GM18873 (cell line): Measurements from ENCODE around the gene TET3.

ENCODE experiments used
- ATAC-seq: cut with Tn5 transposase; IDR thresholded peaks from one replicate; pipeline ENCODE4 v1.9.1; 2021; ENCODE audit warnings: mild to moderate bottlenecking, moderate library complexity, moderate number of reproducible peaks; ENCODE audit not compliant: unreplicated experiment, low FRiP score

The TET3 gene

DNA sequence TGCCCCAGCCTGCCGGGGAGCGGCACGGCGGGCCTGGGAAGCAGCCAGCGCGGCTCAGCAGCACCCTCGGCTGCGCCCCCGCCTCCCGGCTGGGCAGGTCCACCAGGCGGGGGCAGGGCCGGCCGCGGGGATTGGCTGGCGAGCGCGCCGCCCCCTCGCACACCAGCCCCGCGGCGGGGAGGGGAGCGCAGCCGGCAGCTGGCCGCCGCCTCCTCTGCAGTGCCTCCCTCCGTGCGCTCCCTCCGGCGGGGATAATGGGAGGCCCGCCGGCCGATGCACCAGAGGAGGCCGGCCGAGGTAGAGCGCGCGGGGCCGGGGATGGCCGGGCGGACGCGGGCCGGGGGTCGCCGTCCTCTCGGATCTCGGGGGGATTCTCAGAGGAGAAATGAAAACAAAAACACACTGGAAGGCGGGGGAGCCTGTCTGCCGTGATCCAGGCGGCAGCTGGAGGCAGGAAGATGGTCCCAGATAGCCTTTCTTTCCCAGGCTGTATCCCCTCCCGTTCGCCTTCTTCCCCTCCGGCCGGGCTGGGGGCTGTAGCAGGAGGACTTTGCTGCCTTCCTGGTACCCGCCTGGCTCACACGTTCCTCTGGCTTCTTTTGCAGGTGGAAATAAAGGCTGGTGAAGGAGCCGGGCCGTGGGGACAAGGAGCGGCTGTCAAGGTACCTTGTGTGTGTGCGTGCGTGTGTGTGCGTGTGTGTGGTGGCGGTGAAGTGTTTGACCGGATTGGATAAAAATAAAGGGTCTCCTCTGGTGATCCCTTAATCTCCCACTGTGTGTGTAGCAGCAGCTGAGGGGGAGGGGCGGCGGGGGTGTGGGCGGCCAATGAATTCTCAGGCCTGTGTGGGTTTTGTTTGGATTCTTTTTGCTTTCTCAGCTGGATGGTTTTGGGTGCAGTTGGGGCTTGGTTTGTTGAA, 18.1 kb downstream of the TET3 start:
- ATAC-seq: peak; percentile 69

GRCh38 chr2:74003494-74004211, 18.9 kb downstream of the TET3 start:
- no peak for ATAC-seq

- no peak for ATAC-seq
Observed at GRCh38 chr2:74004212-74005182, 19.8 kb downstream of the TET3 start.

DNA sequence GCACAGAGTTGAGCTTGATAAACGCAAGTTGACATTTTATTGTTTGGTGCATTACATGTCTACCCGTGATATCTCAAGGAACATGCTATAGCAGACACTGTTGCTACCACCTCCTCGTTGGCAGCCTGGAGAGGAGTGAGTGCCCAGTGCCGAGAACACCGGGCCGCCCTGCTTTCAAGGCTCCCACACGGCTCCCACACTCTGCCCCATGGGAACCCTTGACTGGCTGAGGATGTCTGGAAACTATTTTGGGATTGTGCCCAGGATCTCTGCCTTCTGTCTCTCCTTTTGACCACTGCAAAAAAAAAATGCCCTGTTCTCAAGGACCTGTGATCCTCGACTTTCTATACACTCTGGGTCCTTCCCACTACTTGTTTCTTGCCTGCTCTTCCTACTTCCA, 21.1 kb downstream of the TET3 start:
- no peak for ATAC-seq

- ATAC-seq: no peak
Observed at GRCh38 chr2:74006459-74006858, 21.7 kb downstream of the TET3 start.

GRCh38 chr2:74007121-74007520, 22.4 kb downstream of the TET3 start:
- ATAC-seq: no peak

DNA sequence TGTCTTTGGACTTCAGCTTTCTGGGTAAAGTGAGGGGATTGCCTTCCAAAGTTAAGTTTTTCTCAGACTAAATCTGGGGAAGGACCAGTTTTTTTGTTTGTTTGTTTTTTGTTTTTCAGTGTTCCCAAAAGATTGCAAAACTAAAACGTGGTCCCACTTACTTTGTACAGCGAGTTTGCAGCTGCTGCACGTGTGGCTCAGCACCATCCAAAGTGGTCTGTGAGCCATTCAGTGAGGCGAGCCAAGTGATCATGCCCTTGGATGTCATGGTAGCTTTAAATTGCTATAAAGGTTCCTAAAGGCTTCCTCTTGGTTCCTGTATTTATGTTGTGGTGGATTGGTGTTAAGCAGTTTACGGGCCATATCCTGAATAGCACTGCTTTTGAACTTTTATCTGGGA, 23.0 kb downstream of the TET3 start:
- no peak for ATAC-seq

DNA sequence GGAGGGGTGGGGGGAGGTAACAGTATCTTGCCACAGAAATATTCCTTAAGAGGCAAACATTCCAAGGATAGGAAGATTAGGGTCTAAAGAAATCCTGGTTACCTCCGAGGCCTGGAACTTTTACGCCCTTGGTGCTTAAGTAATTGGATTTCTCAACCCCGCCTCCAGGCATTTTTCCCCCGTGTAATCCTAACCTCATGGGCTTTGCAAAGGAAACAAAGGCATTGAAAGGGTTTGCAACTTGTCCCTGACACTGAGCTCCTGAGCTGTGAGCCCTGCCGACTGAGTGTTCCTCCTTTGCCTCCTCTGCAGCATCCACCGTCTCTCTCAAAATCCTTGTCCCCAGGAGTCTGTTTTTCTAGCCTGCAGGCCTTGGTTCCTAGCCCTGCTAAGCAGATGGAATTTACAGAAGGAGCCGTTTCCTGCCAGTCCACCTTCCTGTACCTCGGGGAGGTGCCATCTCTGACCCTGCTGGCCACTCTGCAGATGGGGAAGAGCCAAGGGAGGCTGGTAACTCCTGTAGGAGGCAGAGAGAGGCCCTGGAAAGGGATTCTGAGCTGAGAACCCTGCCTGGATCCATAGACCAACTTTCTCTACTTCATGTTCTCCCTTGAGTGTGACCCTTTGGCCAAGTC, 24.2 kb downstream of the TET3 start:
- ATAC-seq: no peak

GRCh38 chr2:74009577-74009976, 24.9 kb downstream of the TET3 start:
- ATAC-seq: no peak

- ATAC-seq: no peak
Observed at GRCh38 chr2:74010087-74010541, 25.4 kb downstream of the TET3 start.

DNA sequence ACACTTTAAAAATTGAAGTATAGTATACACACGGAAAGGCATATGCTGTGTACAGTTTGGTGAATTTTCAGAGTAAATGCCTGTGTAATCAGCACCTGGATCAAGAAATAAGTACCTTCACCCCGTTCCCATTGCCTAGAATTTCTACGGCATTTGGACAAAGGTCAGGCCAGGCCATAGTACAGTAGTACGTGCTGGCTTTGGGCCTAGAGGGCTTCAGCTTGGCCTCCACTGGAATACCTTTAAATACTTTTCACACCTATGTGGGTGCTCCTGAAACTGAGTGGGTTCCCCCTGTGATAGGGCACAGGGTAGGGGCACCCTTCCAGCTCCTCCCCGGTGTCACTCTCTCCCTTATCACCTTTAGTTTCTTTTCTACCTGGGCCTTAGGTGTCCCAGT, 26.5 kb downstream of the TET3 start:
- no peak for ATAC-seq

DNA sequence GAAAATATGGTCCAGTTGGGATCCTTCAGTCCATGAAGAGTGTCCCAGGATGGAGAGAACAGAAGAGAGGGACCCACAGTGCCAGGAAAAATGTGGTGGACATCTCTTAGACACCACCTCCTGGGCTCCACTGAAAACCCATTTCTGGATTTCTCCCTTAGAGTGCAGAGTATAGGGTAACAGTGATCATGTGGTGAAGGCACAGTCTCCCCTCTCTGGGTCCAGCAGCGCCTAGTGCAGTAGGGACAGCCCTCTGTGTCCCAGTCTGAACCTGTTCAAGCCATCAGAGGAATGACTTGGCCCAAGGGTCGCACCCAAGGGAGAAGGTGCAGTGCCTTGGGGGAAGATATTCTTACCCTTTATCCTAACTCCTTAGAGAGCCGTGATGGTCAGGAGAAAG, 30.1 kb downstream of the TET3 start:
- ATAC-seq: no peak

DNA sequence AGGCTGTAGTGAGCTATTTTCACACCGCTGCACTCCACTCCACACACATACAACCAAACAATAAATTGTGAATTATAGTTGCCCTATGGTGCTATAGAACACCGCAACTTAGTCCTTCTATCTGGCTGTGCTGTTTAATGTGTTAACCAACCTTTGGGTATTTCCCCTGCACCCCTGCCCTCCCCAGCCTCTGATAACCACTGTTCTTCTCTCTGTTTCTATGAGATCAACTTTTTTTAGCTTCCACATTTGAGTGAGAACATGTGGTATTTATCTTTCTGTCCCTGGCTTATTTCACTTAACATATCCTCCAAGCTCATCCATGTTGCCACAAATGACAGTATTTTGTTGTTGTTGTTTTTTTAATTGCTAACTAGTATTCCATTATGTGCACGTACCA, 32.5 kb downstream of the TET3 start:
- peak; percentile 45 for ATAC-seq

DNA sequence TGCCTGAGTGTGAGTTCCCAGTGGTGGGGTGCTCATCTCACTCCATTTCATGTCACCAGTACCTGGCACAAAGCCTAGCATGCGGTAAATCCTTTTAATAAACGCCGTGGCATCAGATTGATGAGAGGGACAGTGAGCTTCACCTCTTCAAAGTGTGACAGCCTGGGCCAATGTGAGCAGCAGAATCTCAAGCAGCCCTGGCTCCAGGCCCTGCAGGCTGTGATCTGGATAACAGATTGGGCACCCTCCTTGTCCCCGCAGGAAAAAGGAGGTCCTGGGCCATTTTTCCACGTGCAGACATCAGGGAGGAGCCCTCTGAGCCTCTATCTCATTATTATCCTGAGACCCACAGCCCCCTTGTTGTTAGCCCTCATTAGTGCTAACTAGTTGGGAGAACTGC, 34.8 kb downstream of the TET3 start:
- ATAC-seq: no peak

- no peak for ATAC-seq
Observed at GRCh38 chr2:74020702-74021406, 36.1 kb downstream of the TET3 start.

DNA sequence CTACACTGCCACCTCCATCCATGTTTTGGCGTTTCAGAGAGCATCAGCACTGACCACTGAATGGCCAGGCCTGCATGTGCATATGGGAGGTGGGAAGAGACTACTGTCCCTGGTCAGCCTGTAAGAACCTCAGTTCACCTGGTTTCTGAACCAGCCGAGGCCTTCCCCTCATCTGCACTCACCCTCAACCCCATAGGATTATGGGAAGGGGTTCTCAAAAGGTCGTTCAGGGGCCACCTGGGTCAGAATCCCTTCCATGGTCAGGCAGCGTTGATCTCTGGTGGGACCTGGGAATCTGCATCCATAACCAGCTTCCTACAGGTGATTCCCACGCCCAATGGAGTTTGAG, 36.7 kb downstream of the TET3 start:
- ATAC-seq: no peak

- ATAC-seq: no peak
Observed at GRCh38 chr2:74024216-74024615, 39.5 kb downstream of the TET3 start.

DNA sequence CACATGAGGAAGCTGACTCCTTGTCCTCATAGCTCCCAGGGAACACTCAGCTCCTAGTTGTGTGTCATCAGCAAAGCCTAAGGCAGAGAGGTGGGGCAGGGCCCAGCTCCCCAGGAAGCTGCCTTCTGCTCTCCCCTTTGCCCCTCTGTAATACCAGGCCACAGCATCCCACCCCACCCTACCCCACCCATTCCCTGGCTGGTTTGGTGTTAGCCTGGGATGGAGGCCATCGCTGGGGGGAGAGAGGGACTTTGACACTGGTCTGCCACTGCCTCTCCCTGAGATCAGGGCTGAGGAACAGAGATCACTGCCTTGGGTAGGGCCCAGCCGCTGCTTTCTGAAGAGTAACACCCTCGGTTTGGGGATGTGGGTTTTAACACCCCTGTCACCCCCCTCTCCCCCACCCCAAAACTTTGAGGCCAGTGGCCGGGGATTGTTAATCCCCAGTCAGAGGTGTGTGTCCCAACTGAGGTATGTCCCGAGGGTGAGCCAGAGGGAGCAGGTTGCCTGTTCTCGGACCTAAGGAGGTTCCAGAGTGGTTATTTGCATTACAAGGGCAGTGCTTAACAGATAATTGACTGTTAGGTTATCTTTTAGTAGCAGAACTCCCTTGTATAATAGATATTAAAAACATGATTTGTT, 41.4 kb downstream of the TET3 start:
- no peak for ATAC-seq

DNA sequence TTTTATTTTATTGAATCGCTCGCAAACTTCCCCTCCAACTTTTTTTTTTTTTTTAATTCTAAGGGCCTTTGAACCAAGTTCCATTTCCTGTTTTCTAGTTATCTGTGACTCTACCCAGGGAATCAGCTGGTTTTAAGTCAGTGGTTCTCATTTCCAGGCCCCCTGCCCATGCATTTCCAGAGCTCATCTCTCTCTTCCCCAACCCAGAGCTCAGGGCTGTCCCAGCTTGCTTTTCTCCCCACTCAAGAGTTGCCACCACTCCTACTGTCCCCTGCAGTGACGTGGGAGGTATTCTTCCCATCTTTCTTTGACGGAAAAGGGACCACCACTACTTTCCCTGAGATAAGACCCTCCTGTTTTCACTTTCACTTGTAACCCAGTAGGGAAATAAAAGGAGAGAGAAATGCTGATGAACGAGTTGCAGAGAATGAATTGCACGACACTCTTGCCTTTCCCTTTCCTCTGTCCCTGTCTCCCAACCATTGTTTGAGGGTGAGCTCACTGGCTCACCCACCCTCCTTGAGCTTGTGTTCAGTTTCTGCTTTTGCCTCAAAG, 42.1 kb downstream of the TET3 start:
- ATAC-seq: no peak
